PC-9 (cell line): ENCODE measurements around the gene RB1. TPM values are rescaled to one million over a fixed set of nuclear protein-coding genes. Genes with fewer than 3 reads are reported as not detected.

Source experiments
- BruUV-seq: library from RNA; stranded (reverse); fragments of 400-500 nt; replicated peaks from 2 replicates; lab custom pipeline; 2021; lab: Mats Ljungman, UMichigan
- CTCF ChIA-PET: fragments of 300-600 bp; sonication (Branson Sonifier 250); formaldehyde crosslinking; loops from one replicate; lab custom pipeline; 2022; ENCODE audit warnings: antibody characterized with exemption; lab: Charles Lee
- POLR2A ChIA-PET: fragments of 300-600 bp; sonication (Branson Sonifier 250); formaldehyde crosslinking; loops from one replicate; lab custom pipeline; 2022; ENCODE audit warnings: antibody characterized with exemption; ENCODE audit not compliant: unreplicated experiment; lab: Charles Lee
- DNase-seq, 2 experiments: peaks; one replicate each; pipeline versions ENCODE4 v3.0.0 to v3.0.0-alpha.2; 2015 to 2022; ENCODE audit warnings: mixed read lengths in 1 of 2
- H2AFZ ChIP-seq: fragments of 200-600 bp; sonication (generic); 2 replicates; pipeline ENCODE4 v1.8.1; 2017; ENCODE audit warnings: antibody characterized with exemption
- H3F3A ChIP-seq: fragments of 200-600 bp; sonication (generic); 2 replicates; pipeline ENCODE4 v1.8.1; 2017; ENCODE audit warnings: antibody characterized with exemption, mild to moderate bottlenecking, low read depth; ENCODE audit not compliant: insufficient read depth
- H3K27ac ChIP-seq: fragments of 200-600 bp; sonication (generic); 2 replicates; pipeline ENCODE4 v1.6.1; 2016; ENCODE audit warnings: mixed run types
- H3K27me3 ChIP-seq: fragments of 200-600 bp; sonication (generic); 2 replicates; pipeline ENCODE4 v1.6.1; 2016; ENCODE audit warnings: low read depth, mixed run types; ENCODE audit not compliant: insufficient read depth
- H3K36me3 ChIP-seq: fragments of 200-600 bp; sonication (generic); 2 replicates; pipeline ENCODE4 v1.6.1; 2016; ENCODE audit warnings: low read depth, mixed run types
- H3K4me1 ChIP-seq: fragments of 200-600 bp; sonication (generic); replicated peaks from 2 replicates; pipeline ENCODE4 v1.6.1; 2016; ENCODE audit warnings: mixed run types; ENCODE audit not compliant: insufficient read depth
- H3K4me2 ChIP-seq: fragments of 200-600 bp; sonication (generic); 2 replicates; pipeline ENCODE4 v1.6.1; 2017; ENCODE audit warnings: mixed run types
- H3K4me3 ChIP-seq: fragments of 200-600 bp; sonication (generic); 2 replicates; pipeline ENCODE4 v1.6.1; 2016; ENCODE audit warnings: mixed run types
- H3K79me2 ChIP-seq: fragments of 200-600 bp; sonication (generic); 2 replicates; pipeline ENCODE4 v1.6.1; 2017; ENCODE audit warnings: low read depth, mixed run types
- H3K9me2 ChIP-seq: fragments of 200-600 bp; sonication (generic); 2 replicates; pipeline ENCODE4 v1.8.1; 2017; ENCODE audit warnings: mild to moderate bottlenecking; ENCODE audit not compliant: insufficient read depth
- H3K9me3 ChIP-seq: fragments of 200-600 bp; sonication (generic); 2 replicates; pipeline ENCODE4 v1.8.1; 2016; ENCODE audit warnings: low read depth; ENCODE audit not compliant: insufficient read depth
- H4K20me1 ChIP-seq: fragments of 200-600 bp; sonication (generic); 2 replicates; pipeline ENCODE4 v1.8.1; 2017; ENCODE audit not compliant: insufficient read depth
- EZH2 ChIP-seq: fragments of 200-600 bp; sonication (generic); IDR thresholded peaks from 2 replicates; pipeline ENCODE4 v1.8.0; 2017; ENCODE audit warnings: antibody characterized with exemption, low read depth
- intact Hi-C: fragments of 100-400 bp; cut with micrococcal nuclease; formaldehyde crosslinking; loops from one replicate; pipeline ENCODE4 v1.10.0; 2022; ENCODE audit not compliant: unreplicated experiment
- total RNA-seq: library from RNA; stranded (reverse); gene quantifications from 2 replicates; pipeline ENCODE4 v1.2.3, GENCODE V29; 2021
- TF ChIP-seq, protein P1 (sequence below): fragments of 200-600 bp; sonication (generic); conservative IDR thresholded peaks from 2 replicates; pipeline ENCODE4 v1.6.1; 2017; ENCODE audit warnings: mixed run types, antibody characterized with exemption, mild to moderate bottlenecking, moderate library complexity

Gene RB1
- total RNA-seq, 1 experiment from 2014 or later = 23.7 TPM

DNA sequence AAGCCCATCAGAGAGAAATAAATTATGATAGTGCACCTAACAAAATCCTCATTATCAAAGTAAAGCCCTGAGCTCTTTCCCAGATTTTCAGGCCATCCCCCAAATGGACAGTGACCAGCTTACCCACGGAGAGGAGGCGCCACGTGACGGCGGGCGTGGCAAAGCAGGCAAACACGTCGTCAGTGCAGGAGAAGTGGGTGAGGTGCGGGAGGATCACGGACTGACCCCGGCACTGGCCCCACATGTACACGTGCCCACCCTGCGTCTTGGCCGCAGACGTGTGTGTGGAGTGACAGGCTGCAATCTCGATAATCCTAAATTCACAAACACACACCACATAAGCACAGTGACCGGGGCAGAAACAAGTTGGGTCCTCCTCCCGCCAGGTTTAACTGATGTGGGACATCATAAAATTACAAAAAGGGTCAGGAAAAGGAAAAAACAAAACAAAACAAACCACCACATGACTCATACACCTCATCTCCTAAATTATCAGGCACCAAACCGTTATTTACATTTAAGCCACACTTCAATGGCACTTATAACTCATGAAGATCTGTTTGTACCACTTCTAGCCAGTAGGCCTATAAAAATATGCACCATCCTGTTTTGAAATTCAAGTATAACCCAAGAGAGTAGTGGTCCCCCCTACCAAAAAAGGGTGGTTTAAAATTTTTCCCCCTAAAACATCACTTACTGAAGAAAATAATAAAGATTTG lies 199.2 kb downstream of the RB1 start:
- no peaks in the 10 kb centered on the region for H4K20me1 ChIP-seq
- BruUV-seq = no TSS peak
- intact Hi-C loops = no loop called here
- H3K27me3 ChIP-seq = no peaks in the 10 kb centered on the region
- H3K4me3 ChIP-seq = no peak overlapping the region
- no peak overlapping the region for H3K27ac ChIP-seq
- peaks cover 9% of the 10 kb centered on the region for H3F3A ChIP-seq
- POLR2A ChIA-PET = no interaction called here
- H3K4me2 ChIP-seq = no peak overlapping the region
- H2AFZ ChIP-seq = no peak overlapping the region
- H3K9me2 ChIP-seq = no peaks in the 10 kb centered on the region
- H3K79me2 ChIP-seq = no peaks in the 10 kb centered on the region
- TF ChIP-seq, protein P1, sequence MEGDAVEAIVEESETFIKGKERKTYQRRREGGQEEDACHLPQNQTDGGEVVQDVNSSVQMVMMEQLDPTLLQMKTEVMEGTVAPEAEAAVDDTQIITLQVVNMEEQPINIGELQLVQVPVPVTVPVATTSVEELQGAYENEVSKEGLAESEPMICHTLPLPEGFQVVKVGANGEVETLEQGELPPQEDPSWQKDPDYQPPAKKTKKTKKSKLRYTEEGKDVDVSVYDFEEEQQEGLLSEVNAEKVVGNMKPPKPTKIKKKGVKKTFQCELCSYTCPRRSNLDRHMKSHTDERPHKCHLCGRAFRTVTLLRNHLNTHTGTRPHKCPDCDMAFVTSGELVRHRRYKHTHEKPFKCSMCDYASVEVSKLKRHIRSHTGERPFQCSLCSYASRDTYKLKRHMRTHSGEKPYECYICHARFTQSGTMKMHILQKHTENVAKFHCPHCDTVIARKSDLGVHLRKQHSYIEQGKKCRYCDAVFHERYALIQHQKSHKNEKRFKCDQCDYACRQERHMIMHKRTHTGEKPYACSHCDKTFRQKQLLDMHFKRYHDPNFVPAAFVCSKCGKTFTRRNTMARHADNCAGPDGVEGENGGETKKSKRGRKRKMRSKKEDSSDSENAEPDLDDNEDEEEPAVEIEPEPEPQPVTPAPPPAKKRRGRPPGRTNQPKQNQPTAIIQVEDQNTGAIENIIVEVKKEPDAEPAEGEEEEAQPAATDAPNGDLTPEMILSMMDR = no peak
- TF ChIP-seq EZH2 = no peak
- CTCF ChIA-PET = no interaction called here
- no peak for DNase-seq
- no peaks in the 10 kb centered on the region; the same call in 1 of the 2 replicates for H3K9me3 ChIP-seq
- H3K4me1 ChIP-seq = peaks cover 11% of the 10 kb centered on the region
- H3K36me3 ChIP-seq = no peaks in the 10 kb centered on the region

DNA sequence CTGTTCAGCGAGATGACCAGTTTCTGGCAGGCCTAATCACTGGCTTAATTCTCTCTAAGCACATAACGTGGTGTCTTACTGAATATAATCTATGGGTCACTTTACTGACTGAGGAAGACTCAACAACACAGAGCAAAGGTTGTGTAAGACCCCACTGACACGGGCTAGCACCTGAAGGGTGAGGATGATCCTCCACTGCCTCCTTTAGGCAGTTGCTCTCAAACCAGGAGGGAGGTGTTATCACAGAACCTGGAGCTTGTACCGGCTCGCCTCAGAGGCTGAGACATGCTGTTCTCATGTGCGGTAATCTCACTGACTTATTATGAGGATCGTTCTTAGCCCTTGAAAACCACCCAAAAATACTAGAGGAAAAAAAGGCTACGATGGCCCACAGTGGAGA lies 201.1 kb downstream of the RB1 start:
- Histone ChIP-seq H2AFZ (no peak overlapping the region), H3K4me1 (peaks cover 11% of the 10 kb centered on the region), H3K27ac (no peak overlapping the region), H3K27me3 (no peaks in the 10 kb centered on the region), H3K79me2 (no peaks in the 10 kb centered on the region), H3K36me3 (no peaks in the 10 kb centered on the region), H3K4me3 (no peak overlapping the region), H3K9me2 (no peaks in the 10 kb centered on the region), H3F3A (peaks cover 9% of the 10 kb centered on the region), H4K20me1 (no peaks in the 10 kb centered on the region), H3K9me3 (no peaks in the 10 kb centered on the region; the same call in 1 of the 2 replicates), H3K4me2 (no peak overlapping the region)
- ChIA-PET POLR2A (no interaction called here), CTCF (no interaction called here)
- DNase-seq = no peak
- intact Hi-C loops = no loop called here
- TF ChIP-seq EZH2 = no peak
- TF ChIP-seq, protein P1 = no peak
- no TSS peak for BruUV-seq

DNA sequence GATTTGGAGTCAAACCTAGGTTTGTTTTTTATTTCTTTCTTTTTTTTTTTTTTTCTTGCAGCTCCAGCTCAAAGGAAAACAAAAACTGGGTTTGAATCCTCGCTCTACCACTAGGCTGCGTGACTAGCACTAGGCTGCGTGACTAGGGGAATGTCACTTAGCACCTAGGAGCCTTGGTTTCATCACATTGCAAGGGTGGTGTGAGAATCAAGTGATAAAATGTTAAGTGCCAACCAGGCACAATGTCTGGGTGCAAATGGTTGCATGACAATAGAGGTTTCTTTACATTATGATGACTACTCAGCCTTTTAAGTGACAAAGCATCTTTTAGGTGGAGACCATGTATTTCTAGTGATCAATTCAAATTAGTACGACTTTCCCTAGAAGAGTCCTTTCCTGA lies 201.5 kb downstream of the RB1 start:
- Histone ChIP-seq H3K4me1 (peaks cover 11% of the 10 kb centered on the region), H3K36me3 (no peaks in the 10 kb centered on the region), H3K79me2 (no peaks in the 10 kb centered on the region), H2AFZ (no peak overlapping the region), H3K4me2 (no peak overlapping the region), H3K27ac (no peak overlapping the region), H3F3A (peaks cover 9% of the 10 kb centered on the region), H3K27me3 (no peaks in the 10 kb centered on the region), H3K9me3 (no peaks in the 10 kb centered on the region; the same call in 1 of the 2 replicates), H4K20me1 (no peaks in the 10 kb centered on the region), H3K9me2 (no peaks in the 10 kb centered on the region), H3K4me3 (no peak overlapping the region)
- intact Hi-C loops = no loop called here
- POLR2A ChIA-PET = no interaction called here
- CTCF ChIA-PET = no interaction called here
- no TSS peak for BruUV-seq
- TF ChIP-seq EZH2 = no peak
- TF ChIP-seq, protein P1 = no peak
- DNase-seq = no peak
